ENCODE data around the gene MYH10.

MYH10 gene

DNA sequence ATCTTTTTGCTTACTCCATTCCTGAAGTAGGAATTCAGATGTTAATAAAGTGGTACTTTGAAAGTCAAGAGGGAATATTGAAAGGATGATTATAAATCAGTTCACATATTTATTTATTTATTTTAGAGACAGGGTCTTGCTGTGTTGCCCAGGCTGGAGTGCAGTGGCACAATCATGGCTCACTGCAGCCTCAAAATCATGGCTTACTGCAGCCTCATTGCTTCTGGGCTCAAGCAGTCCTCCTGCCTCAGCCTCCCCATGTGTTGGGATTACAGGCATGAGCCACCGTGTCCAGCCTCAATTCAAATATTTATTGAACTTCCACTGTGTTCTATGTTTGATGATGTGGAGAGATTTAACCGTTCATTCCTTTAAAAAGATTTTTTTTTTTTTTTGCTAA, 188.2 kb downstream of the MYH10 start:
- no peak for DNase-seq

DNA sequence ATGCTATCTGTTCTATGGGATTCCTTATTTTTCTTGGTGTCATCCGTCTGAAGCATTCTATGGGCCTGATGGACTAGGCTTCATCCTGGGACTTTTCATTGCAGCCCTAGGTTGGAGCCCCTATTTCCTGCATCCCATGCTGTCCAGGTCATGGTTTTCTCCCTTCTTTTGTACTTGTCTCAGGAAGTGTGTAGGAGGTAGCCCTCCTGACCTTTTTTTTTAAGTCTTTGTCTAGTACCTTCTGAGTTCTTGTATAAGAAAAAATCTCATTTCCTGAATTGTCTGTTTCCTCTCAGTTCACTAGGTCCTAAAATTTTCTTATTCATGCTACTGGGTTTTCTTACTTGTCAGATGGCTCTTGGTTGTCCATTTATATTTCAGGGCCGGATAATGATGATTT, 188.8 kb downstream of the MYH10 start:
- no peak for DNase-seq

DNA sequence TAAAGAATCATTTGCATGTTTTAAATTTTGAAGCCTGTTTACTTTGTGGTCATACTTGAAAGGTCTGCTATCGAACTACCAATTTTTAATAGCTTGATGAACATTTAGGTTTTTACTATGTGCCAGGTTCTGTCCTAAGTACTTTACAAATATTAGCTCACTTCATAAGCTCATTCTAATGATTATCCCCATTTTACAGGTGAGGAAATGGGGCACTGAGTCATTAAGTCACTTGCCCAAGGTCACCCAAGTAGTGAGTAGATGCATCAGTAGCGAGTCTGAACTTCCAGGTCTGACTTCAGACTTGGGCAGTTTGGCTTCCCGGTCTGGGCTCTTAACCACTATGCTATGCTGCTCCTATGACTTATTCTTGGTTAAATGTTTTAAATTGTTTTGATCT, 190.8 kb downstream of the MYH10 start:
- no peak for DNase-seq

DNA sequence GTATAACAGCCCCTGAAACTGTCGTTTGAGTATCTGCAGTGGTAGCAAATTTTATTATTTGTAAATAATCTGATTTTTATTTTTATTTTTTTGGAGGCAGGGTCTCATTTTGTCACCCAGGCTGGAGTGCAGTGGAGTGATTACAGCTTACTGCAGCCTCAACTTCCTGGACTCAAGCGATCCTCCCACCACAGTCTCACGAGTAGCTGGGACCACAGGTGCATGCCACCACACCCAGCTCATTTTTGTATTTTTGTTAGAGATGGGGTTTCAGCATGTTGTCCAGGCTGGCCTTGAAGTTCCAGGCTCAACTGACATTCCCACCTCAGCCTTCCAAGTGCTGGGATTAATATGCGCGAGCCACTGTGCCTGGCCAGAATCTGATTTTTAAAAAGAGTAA, 192.1 kb downstream of the MYH10 start:
- DNase-seq, result no peak

DNA sequence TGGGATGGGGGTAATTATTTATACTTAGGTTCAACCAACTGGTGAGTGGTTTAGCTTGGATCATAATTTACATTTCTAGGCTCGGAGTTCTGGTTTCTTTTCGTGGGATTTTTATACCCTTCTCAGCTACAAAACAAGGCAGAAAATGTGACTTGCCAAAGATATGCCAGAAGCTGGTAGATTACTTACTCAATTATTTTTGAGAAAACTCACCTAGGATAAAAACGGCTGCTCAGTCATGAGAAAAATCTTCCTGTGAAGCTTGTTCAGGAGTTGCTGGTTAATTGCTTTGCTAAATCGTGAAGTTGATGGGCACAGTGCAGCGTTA, 193.7 kb downstream of the MYH10 start:
- no peak for DNase-seq

DNA sequence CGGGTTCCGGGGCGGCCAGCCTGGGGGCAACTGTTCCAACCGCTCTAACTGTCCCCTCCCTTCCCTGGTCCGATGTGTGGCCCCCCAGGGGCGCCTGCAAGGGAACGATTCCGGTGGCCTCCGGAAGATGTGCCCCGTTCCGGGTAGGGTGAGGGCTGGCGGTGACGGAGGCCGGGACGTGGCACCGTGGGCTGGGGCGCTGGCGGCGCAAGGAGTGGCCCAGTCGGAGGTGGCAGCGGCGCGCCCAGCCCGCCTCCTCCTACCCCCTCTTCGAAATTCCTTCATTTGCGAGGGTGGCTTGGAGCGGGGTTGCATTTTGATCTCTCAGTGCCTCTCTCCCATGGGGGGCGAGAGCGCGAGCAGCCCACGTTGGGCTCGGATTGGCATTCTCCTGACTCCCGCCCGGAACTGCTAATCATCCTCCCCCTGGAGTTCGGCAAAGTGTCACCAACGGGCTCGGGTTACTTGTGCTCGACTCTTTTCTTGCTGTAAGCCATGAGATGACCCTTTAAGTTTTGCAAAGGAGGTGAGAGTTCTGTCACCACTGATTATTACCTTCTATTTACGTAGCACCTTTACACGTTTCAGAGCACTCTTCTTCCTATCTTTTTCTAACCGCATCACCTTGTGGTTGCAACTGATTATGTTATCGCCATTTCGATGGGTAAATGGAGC, 194.2 kb downstream of the MYH10 start:
- DNase-seq, result peak; percentile 94

DNA sequence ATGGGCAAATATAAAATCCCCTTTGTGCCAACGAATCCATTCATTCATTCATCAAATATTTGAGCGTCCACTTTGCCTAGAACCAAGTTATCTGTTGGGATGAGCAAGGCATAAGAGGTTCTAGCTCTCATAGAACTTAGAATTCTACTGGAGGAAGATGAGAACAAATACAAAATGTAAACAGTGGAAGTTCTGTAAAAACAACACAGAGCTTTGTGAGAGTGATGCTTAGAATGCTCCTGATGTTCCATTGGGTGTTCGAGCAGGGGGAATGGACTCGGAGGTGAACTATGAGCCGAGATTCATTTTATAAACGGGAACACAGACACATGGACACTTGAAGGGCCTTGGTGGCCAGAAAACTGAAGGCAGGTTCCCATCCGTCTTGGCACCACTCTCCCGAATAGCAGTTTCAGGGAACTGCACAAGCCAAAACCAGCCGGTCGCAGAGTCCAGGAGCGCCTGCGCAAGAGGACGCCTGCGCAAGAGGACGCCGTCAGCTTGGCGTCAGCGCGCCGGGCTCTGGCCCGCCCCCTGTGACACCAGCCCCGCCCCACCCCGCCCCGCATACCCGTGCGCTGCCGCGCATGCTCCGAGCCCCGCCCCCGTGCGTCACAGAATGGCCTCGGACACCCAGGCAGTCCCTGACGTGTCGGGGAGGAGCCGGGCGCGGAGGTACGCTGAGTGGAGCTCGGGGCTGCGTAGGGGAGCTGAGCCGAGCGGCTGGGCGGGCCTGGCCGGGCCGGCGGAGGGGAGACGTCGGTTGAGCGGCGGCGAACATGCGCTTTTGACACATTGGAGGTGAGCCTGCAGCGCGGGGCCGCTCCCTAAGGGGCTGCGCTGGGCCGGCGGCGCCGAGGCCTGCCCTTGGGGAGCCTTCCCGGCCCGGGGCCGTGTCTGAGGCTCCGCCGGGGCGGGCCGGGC, 195.0 kb downstream of the MYH10 start, which contains the start of gene NDEL1:
Gene NDEL1 (plus strand): TSS at position 640 of the 924 bp plus-strand sequence. CDS start 8,388 bp downstream, outside the sequence.
- DNase-seq, result peak; percentile 81

DNA sequence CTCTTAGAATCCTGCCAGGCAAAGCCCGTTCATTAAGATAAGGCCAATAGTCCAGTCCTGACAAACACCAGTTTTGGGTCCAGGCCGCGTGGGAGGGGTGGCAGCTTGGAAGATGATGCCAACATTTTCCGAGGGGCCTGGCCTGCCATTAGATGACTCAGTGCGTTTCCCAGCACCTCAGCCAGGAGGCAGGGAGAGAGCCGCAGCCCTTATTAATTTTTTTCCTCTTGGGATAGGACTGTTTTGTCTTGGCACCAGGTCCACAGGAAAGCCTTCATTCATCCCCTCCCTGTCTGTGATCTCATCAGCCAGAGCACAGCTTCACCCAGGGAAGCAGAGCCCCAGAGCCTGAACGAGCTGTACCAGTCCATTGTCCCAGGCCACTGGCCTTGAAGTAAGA, 199.6 kb downstream of the MYH10 start:
- no peak for DNase-seq

DNA sequence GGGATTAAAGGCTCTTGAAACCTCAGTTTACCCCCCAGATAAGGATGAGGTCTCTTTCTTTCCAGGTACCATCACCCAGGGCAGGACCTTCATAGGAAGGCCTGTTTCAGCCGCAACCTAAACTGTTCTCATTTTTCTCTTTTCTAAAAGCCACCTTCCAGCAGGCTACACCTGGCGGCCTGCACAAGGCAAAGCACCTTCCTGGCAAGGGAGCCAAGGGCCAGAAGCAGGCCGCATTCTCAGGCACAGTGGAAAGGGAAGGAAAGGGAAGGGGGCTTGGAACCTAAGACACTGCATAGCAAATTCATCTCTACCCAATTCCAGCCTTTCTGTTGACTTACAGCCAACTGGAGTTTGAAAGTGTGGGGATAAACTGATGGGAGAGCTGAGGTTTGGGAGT, 203.7 kb downstream of the MYH10 start:
- no peak for DNase-seq

DNA sequence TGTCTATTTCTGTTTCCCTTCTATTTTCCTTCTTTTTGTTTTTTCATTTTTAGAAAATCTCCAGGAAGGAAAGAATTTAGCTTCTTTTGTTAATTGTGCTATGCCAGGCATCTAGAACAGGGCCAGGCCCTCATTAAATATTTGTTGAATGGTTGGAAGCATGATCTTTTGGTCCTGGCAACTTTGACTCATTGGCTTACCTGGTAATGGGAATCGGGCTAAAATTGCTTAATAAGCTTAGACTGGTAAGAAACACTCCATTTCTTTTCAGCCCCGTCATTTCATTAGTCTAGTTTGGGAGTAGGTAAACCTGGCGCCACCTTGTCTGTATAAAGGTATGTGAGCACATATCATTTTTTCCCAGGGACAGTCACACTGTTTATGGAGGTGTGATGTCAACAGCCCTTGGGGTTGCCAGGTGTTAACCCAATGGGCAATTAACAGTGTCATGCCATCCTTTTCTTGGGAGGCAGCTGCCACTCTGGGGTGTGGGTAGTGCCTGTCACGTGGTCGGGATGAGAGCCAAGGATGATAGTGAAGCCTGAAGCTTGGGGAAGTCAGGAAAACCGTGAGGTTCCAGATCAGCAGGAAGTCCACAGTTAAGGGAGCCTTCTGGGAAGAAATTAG, 204.3 kb downstream of the MYH10 start:
- DNase-seq, result no peak

All from right kidney (tissue), 1 donor.